ENCODE measurements around the gene LRRN2. TPM values are rescaled to one million over a fixed set of nuclear protein-coding genes. Genes with fewer than 3 reads are reported as not detected.

Gene LRRN2
- total RNA-seq, 1 experiment from 2014 or later: 5.8 TPM

- Histone ChIP-seq H3K56ac (ENCODE audit: insufficient read length, low read depth, low read length) (no peak overlapping the region), H2BK12ac (ENCODE audit: insufficient read length, low read depth, low read length) (no peak overlapping the region), H3K27ac (ENCODE audit: insufficient read length, low read depth, low read length) (no peak overlapping the region), H3K9me3 (ENCODE audit: control insufficient read depth, low read depth, low read length) (no peaks in the 10 kb centered on the region), H2BK120ac (ENCODE audit: low read depth, low read length, poor library complexity, severe bottlenecking) (no peak overlapping the region), H3K9ac (ENCODE audit: extremely low read depth, insufficient read length, low read length) (no peak overlapping the region), H3K4me2 (ENCODE audit: insufficient read depth, insufficient read length, low read length) (no peak overlapping the region), H3K23ac (ENCODE audit: insufficient read length, low read depth, low read length) (no peak overlapping the region), H3K79me2 (ENCODE audit: insufficient read depth, low read length) (no peaks in the 10 kb centered on the region), H4K91ac (ENCODE audit: insufficient read length, low read depth, low read length) (no peak overlapping the region), H3K4ac (ENCODE audit: low read depth, low read length) (no peak overlapping the region), H3K4me1 (ENCODE audit: insufficient read depth, low read length) (peaks cover 9% of the 10 kb centered on the region; the same call in 1 of the 2 replicates), H2AFZ (ENCODE audit: low read length) (no peak overlapping the region), H4K8ac (replicated peaks; ENCODE audit: insufficient read length, low read depth, low read length) (no peak overlapping the region), H3K23me2 (ENCODE audit: insufficient read length, low read depth, low read length, poor library complexity, severe bottlenecking) (no peaks in the 10 kb centered on the region), H3K18ac (ENCODE audit: insufficient read length, low read depth, low read length) (no peak overlapping the region), H3K14ac (ENCODE audit: insufficient read depth, low read length) (no peak overlapping the region), H3T11ph (ENCODE audit: low read length) (no peak overlapping the region), H2BK5ac (ENCODE audit: insufficient read length, low read length) (no peak overlapping the region), H3K27me3 (ENCODE audit: insufficient read depth, low read length) (no peaks in the 10 kb centered on the region), H2BK20ac (ENCODE audit: low read depth, low read length, poor library complexity, severe bottlenecking) (no peak overlapping the region), H4K20me1 (ENCODE audit: control insufficient read depth, insufficient read depth, insufficient read length) (no peaks in the 10 kb centered on the region), H2BK15ac (ENCODE audit: low read depth, low read length) (no peak overlapping the region), H3K79me1 (ENCODE audit: insufficient read depth, low read depth, low read length, poor library complexity, severe bottlenecking) (no peaks in the 10 kb centered on the region), H2AK5ac (ENCODE audit: insufficient read length, low read length) (no peak overlapping the region), H4K5ac (ENCODE audit: insufficient read length, low read depth, low read length) (no peak overlapping the region)
- Mint-ChIP-seq H3K27ac (peak overlapping the region in 1 of 3 experiments; percentile 12; a peak in 1 of 7 replicates), H3K4me3 (no peak overlapping the region), H3K4me1 (peaks cover 37 to 44% of the 10 kb centered on the region in 2 experiments), H3K36me3 (ENCODE audit: insufficient read depth in 1 of 3, low read depth in 3 of 3) (no peaks in the 10 kb centered on the region; a peak in 1 of 7 replicates), H3K27me3 (ENCODE audit: low read depth) (peaks cover 14% of the 10 kb centered on the region), H3K9me3 (no peaks in the 10 kb centered on the region)
- DNase-seq: no peak
- no peak for TF ChIP-seq CTCF (conservative IDR thresholded peaks at IDR 0.05)
Observed at GRCh38 chr1:204647805-204648153, 37.8 kb downstream of the LRRN2 start.
